ENCODE measurements around the gene PODXL.
"Not testable (repeated sequence)": the region's sequence is repeated elsewhere in the genome, so short reads cannot be mapped to it uniquely, and the experiment has no call there.

DNA sequence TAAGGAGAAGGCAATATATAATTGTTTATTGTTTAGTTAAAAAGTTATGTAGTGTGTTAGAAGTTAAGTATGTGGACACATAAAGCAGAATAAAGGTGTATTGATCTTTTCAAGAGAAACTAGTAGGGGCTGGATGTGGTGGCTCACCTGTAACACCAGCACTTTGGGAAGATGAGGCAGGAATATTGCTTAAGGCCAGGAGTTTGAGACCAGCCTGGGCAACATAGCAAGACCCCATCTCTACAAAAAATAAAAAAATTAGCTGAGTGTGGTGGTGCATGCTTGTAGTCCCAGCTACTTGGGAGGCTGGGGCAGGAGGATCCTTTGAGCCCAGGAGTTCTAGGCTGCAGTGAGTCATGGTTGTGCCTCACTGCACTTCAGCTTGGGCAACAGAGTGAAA lies 93.7 kb downstream of the PODXL start:
- TF ChIP-seq, protein P1, sequence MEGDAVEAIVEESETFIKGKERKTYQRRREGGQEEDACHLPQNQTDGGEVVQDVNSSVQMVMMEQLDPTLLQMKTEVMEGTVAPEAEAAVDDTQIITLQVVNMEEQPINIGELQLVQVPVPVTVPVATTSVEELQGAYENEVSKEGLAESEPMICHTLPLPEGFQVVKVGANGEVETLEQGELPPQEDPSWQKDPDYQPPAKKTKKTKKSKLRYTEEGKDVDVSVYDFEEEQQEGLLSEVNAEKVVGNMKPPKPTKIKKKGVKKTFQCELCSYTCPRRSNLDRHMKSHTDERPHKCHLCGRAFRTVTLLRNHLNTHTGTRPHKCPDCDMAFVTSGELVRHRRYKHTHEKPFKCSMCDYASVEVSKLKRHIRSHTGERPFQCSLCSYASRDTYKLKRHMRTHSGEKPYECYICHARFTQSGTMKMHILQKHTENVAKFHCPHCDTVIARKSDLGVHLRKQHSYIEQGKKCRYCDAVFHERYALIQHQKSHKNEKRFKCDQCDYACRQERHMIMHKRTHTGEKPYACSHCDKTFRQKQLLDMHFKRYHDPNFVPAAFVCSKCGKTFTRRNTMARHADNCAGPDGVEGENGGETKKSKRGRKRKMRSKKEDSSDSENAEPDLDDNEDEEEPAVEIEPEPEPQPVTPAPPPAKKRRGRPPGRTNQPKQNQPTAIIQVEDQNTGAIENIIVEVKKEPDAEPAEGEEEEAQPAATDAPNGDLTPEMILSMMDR (conservative IDR thresholded peaks at IDR 0.05 in 1 of 2, IDR thresholded peaks at IDR 0.05 in 1 of 2; ENCODE audit: extremely low read depth in 1 of 2, insufficient read depth in 1 of 2, low read depth in 1 of 2, low read length in 2 of 2), result not testable (repeated sequence)
- not testable (repeated sequence) for TF ChIP-seq EZH2 (IDR thresholded peaks at IDR 0.05; ENCODE audit: borderline replicate concordance, low read length)

Data from mammary epithelial cell (primary cell).